GM19372 (cell line): ENCODE data around the gene MAN2C1.
"Not testable (repeated sequence)": the region's sequence is repeated elsewhere in the genome, so short reads cannot be mapped to it uniquely, and the experiment has no call there.

Source experiments
- ATAC-seq: cut with Tn5 transposase; IDR thresholded peaks from one replicate; pipeline ENCODE4 v1.9.1; 2021; ENCODE audit warnings: mild to moderate bottlenecking, low read depth, moderate library complexity; ENCODE audit not compliant: unreplicated experiment

The MAN2C1 gene

GRCh38 chr15:75361989-75362641 lies 6.3 kb downstream of the MAN2C1 start:
- no peak for ATAC-seq

DNA sequence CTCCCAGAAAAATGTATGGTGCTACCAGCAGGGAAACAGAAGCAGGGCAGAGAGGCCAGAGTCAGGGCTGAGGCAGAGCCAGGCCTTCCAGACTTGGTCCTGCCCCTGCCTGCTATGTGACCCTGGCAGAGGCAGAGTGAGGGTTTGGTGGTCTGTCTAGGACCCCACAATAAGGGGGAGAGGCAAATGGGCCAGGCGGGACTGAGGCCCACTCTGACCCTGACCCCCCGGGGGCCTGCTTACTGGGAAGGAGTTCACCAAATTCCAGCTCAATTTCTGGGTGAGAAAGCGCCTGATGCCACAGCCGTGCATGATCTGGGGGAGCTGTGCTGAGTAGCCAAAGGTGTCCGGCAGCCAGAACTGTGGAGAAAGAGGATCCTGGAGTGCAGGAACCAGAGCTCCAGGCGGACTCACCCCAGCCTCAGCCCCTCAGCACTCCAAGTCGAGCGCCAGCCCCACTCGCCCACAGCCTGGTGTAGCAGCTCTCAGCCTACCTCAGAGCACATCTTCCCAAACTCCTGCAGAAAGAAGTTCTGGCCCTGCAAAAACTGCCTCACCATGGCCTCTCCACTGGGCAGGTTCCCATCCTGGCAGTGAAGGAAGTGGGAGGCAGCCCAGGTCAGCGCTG lies 6.9 kb downstream of the MAN2C1 start:
- no peak for ATAC-seq

DNA sequence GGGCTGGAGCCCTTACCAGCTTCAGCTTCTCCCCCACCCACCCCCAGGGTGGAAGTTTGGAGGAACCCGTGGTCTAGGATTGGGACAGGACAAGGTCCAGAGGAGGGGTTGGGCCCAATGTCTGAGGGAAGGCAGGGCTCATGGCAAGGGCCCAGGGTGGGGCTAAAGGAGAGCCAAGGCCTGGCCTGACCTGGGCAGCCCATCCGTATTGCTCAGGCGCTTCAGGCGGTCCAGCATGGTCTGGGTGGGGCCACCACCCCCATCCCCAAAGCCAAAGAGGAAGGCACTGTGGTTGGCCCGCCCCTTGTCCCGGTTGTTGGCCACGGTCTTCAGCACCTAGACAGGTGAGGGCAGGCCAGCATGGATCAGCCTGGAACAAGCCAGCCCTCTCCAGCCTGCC lies 7.6 kb downstream of the MAN2C1 start:
- no peak for ATAC-seq

- ATAC-seq, result no peak
These were observed 8.0 kb downstream of the MAN2C1 start for GRCh38 chr15:75360391-75360790.

DNA sequence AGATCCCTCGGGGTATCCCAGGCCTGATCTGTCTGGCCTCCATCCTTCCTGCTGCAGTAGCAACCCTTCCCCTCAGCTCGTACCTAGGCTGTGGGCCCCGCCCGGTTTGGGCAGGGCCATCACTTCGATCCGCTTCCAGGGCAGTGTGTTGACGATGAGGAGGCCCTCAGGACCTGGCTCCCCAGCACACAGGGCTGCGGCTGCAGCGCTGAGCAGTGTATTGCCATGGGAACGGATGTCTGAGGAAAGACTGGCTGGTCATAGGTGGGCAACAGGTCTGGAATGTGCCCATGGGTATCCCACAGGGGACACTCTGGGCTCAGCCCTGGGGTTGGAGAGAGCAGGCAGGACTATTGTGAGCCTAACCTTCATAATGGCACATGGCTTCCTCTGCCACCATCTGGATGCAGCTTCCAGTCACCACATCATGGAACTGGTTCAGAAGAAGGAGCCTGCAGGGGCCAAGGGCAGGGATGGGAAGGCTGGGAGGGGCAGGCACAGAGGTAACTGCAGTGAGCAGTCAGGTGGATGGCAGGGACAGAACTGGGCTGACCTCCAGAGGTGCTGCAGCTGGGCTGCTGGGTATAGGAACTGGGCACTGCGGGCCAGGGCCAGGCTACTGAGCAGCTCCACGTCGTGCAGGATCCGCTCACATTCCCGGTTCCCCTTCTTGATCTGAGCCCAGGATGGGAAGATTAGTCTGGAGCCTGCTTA lies 8.7 kb downstream of the MAN2C1 start:
- no peak for ATAC-seq

- no peak for ATAC-seq
These were observed 9.5 kb downstream of the MAN2C1 start for GRCh38 chr15:75358771-75359536.

GRCh38 chr15:75357976-75358673 lies 10.3 kb downstream of the MAN2C1 start:
- ATAC-seq, result no peak

DNA sequence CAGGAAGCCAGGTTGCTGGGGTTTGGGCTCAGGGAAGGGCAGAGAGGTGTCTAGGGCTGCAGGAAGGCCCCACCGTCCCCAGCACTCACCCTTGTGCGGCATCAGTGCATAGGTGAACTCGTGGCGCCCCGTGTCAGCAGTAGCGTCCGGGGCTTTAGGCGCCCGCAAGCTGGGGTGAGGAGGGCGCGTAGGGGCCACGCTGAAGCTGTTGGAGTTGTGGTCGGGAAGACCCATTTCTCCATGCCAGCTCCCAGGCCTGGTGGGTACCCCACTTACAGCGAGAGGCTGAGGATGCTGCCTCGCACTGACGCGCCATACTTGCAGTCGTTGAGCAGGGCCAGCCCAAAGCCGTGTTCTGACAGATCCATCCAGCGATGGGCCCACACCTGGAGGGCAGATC lies 11.9 kb downstream of the MAN2C1 start:
- ATAC-seq, result no peak

- ATAC-seq, result no peak
These were observed 12.4 kb downstream of the MAN2C1 start for GRCh38 chr15:75356006-75356405.

- no peak for ATAC-seq
These were observed 13.0 kb downstream of the MAN2C1 start for GRCh38 chr15:75355369-75355768.

DNA sequence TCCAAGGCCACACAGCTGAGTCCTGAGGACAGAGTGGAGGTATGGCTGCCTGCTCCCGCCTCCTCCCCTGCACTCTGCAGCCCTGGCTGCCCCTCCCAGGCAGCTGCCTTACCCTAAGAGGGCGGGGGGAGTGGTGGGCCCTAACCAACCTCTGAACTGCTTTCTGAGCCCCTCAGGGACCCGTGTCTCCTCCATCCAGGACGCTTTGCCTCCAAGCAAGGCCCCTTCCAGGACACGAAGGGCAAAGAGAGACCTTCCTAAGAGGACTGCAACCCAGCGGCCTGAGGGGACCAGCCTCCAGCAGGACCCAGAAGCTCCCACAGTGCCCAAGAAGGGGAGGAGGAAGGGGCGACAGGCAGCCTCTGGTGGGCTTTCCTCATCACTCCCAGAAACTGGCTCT lies 14.0 kb downstream of the MAN2C1 start:
- ATAC-seq, result no peak

DNA sequence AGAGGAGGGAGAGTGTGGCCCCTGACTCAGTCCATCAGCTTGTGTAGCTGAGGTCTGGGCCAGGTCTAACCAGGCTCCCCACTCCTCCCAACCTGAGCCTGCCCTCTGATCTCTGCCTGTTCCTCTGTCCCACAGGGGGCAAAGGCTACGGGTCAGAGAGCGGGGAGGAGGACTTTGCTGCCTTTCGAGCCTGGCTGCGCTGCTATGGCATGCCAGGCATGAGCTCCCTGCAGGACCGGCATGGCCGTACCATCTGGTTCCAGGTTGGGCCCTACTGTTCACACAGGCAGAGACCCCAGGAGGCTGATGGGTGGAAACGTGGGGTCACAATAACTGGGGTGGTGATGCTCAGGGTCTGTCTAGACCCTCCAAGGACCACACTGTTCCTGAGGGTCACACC lies 14.8 kb downstream of the MAN2C1 start:
- ATAC-seq, result no peak

GRCh38 chr15:75352186-75353080 lies 16.0 kb downstream of the MAN2C1 start:
- no peak for ATAC-seq

DNA sequence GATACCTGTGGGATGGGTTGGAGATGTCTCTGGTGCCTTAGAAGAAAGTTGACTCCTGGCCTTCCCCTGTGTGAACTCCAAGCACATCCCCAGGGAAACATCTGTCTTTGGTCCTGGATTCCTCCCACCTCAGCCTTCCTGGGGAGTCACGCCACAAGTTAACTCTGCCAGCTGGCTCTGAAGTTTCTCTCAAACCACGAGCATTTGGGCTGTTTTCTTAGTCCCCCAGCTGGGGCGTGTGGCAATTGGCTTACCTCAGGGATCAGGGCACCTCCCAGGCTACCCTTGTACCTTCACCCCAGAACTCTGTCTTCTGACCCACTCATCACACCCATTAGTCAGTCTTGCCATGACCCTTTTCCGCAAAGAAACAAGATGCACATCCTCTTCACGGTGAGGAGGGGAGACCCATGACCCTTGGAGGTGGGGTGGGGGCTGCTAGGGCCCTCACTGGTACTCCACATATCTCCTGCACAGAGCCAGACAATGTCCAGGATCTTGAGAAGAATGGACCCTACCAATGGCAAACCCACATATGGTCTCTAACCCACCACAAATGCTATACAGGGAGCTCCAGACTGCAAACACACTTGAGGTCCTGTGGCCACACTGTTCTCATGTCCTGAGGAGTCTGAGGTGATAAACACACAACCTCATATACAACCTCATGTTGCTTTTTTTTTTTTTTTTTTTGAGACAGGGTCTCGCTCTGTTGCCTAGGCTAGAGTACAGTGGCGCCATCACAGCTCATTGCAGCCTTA lies 17.6 kb downstream of the MAN2C1 start:
- no peak for ATAC-seq

DNA sequence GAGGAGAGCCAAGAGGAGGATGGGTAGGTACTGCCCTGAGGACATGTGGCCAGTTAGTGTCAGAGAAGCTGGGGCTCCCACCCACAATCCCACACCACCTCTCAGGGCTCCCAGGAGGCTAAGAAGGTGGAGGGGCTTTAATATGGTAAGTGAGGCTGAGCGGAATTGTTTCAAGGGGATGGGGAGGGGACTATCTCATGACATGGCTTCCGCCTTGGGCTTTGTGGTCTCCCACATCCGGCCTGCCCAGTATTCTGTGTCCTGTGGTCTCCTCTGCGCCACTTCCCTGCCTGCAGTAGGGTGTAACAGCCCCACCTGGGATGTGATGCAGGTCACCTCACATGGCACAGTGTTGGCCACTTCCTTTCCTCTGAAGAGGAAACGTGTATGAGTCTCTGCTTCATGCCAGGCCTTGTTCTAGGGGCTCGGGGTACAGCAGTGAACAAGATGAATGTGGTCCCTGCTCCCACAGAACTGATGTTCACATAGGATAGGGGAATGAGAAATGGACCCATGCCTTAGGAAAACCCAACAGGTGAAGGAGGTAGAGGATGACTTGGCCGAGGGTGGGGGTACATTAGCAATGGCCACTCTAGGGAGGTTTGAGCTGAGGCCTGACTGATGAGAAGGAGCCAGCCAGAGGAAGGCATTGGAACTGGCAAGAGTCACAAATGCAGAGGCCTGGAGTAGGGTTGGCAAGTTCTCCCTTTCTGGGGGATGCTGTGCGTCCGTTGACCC lies 18.4 kb downstream of the MAN2C1 start:
- no peak for ATAC-seq

DNA sequence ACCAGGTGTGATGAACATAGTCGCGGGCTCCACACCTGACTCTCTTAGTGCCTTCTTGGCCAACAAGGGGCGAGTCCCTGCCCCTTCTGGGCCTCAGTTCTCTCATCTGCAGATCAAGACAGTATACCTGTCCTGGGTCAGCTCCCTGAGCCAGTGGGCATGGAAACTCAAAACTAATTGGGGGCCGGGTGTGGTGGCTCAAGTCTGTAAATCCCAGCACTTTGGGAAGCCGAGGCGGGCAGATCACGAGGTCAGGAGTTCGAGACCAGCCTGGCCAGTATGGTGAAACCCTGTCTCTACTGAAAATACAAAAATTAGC lies 19.1 kb downstream of the MAN2C1 start:
- ATAC-seq, result not testable (repeated sequence)

- no peak for ATAC-seq
These were observed 19.7 kb downstream of the MAN2C1 start for GRCh38 chr15:75348562-75349350.
